Activated CD4-positive, alpha-beta T cell treated with anti-CD3 and anti-CD28 coated beads for 4 hours (primary cell): ENCODE measurements around the gene FANCF.
A peak's percentile ranks its signal among the peaks of the same experiment; 100 is the strongest.

ENCODE experiments used
- DNase-seq, 2 donors: peaks; one replicate each; pipeline ENCODE4 v3.0.0-alpha.2; 2020

FANCF gene

DNA sequence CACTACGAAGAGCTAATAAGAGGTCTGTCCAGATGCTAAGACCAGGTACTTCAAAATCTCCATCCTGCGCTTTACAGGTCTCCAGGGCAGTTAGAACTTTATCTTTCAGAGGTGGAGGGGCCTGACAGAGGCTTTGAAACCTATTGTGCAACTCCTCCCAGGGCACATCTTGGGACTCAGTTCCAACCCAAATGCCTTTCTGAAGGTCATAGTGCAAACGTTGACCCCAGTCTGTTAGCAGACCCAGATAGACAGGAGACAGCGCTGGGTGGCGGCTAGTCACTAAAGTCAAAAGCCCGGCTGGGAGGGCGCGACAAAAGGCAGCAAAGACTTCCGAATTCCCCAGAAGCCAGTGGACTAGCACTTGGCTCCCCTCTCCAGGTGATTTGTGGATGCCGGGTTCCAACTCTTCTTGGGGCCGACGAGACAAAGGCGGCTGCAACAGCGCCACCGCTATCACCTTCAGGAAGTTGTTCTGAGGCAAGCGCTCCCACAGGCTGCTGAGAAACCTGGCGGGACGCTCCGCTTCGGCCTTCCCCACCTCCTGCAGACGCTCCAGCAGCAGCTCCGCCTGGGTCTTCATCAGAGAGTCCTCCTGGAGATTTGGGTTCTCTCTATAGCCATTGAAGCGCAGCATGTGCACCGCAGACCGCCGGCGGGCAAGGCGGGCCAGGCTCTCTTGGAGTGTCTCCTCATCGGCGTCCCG is 728 bp downstream of the FANCF start:
- peak; percentile 46 to 64 for DNase-seq

DNA sequence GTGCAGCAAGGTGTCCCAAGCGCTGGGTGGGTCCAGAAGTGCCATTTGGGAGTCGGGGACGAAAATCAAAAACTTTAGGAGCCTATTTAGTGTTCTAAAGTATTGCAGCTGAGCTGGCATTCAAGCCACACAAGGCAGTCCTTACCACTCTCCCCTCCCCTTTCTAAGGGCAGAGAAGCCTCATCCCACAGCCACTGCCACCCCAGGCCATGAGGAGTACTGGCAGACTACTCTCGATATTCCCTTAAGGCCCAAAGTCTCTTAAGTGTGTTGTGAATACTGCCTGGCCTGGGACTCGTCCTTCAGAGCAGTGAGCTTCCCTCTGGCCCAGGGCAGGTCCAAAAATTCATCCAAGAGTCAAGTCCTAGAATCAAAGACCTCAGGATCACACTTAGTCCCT is 7.8 kb downstream of the FANCF start:
- DNase-seq = no peak

DNA sequence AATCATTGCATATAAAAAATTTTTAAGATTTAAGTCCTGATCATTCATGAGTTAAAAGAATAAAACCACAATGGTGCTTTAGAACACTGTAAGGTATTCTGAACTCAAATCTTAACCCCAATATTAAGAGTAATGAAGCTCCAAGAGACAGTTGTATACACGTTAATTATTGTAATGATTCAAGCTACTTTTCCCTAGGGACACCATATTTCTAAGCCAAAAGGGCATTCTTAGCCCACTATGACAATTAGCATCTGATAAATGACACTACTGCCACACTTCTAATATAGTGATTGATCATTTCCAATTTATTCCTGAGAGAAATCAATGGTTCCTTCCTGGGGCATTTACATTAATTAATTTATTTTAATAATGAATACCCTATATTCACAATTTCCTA is 21.7 kb downstream of the FANCF start:
- no peak for DNase-seq

DNA sequence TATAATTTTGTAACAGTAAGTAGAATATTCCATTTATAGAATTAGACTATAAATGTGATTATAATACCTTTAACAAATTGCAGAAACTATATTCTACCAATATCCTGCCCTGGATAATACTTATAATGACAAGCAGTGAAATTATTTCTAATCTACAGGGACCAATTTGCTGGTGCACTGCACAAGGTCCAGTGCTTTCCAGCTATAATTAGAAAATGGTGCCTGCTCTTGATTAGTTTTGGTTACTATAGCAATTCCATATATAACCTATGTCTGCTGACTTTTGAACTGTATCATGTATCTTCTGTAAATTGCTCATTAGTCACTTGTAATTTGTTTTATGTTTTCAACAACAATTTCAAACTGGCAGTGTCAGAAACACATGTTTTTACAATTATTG is 23.1 kb downstream of the FANCF start:
- DNase-seq = no peak

DNA sequence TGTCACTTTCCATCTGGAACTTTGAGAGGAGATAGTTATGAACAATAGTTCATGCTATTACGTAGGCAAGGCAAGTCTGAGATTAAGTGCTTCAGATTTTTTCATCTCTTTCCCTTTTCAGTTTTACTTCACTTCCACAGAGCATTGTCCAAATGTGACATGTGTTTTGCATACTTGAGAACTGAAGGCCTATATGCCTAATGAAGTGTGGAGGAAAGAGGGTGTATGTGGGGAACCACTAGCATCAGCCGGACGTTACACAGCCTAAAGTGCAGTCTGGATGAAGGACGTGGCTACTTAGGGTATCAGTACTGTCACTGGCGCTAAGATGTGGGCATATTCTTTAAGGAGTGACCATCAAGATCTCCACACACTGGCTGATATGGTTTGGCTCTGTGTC is 26.2 kb downstream of the FANCF start:
- DNase-seq = no peak

DNA sequence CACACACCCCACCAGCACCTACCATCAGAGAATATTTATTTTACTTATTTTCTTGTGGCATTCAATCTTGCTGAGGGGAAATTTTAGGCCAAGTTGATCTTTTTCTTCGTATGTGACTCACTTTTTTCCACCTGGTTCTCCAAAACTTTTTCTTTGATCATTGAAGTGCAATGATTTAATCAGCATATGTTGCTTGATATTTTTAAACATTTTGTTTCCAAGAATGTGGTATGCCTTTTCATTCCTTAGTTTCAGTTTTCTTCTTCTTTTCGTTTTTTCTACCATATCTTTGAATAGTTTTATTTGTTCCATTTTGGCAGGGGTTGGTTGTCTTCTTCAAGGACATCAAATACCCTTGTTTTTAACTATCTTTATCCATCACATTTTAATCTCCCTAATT is 28.6 kb downstream of the FANCF start:
- no peak for DNase-seq

DNA sequence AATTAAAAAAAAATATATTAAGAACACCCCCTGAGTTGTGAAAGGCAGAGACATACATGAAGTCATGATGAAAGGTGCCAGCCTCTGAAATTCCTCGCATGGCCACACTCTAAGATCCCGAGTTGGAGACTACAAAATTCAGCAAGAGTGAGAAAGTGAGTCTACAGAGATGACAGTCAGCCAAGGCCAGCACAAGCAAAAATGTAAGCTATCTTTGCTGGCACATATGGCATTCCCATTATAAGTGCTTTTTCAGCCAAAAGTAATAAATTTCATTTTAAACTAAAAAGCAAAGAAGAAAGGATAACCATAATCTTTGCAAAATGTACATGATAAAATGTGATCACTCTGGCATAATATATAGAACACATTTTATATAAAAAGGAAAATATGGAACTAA is 40.6 kb downstream of the FANCF start:
- DNase-seq = no peak

DNA sequence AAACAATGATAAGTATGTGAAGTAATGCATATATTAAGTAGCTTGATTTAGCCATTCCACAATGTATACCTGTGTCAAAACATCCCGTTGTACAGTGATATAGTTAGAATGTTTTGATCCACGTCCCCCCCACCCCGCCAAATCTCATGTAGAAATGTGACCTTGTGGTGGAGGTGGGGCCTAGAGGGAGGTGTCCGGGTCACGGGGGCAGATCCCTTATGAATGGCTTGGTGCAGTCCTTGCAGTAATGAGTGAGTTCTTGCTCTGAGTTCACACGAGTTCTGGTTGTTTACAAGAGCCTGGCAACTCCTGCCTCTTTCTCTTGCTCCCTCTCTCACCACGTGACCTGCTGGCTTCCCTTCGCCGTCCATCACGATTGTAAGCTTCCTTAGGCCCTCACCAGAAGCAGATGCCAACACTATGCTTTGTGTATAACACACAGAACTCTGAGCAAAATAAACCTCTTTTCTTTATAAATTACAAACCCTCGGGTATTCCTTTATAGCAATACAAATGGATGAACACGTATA is 41.6 kb downstream of the FANCF start:
- DNase-seq = no peak

DNA sequence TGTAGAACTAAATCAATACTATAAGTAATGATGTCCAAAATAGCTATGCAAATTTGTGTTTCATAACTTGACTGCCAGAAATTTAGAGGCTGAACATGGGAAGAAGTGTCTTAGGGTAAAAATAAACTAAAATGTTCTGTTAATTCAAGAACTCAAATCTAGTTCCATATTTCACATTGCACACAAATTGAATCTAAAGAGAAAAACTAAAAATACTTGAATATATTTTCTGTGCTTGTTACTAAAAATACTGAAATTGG is 43.5 kb downstream of the FANCF start:
- DNase-seq = no peak

DNA sequence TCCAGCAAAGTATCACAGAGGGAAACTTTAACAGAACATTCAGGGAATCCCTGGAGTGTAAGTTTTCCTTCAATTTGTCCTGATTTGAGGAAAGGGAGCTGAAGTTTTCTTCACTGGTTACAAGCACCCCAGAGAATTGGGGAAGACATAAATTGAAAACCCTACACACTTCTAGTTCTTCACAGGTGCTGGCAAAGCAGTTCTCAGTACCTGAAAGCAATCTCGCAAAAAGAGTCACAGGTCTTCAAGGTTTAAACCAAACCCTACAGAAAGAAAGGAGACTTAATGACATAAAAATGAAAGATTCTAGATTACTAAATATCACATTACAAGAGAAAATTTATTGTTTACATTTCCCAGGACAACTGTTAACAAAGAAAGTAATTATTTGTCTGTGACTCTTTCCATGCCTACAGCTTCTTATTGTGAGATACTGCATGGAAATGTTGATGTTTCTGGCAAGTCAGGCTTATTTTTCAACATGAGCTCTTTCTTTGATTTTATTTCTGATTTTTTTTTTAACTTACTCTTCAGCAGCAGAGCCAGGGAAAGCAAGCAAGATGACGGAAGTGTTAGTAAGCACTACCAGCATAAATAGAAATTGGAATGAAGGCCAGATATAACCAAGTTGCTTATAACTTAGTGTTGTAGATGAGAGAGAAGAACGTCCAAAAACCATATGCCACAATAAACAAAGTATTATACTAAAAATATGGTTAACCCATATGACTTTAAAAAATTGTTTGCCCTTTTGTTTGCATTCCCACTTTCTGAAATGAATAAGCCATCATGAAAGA is 44.1 kb downstream of the FANCF start:
- no peak for DNase-seq

DNA sequence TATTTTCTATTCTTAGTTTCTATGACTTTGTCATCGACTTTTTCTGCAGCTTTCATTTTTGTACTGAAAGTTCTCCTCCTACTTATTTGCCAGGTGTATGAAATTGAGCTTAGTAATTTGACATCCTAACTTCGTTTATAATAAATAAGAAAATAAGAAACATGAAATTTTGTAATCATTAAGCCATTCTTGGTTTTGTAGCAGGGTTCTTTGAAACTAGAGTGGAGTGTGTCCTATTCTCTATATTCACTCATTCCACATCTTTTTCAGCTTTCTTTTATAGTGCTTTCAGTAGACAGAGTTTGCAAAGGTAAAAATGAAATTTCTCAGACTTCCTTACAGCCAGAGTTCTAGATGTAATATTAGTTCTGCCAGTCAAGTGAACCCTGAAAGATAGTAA is 47.8 kb downstream of the FANCF start:
- DNase-seq = no peak
